ENCODE data around the gene INSR. TPM values are rescaled to one million over a fixed set of nuclear protein-coding genes. Genes with fewer than 3 reads are reported as not detected.

INSR gene
- total RNA-seq, 1 experiment from 2014 or later, result 2.5 TPM

DNA sequence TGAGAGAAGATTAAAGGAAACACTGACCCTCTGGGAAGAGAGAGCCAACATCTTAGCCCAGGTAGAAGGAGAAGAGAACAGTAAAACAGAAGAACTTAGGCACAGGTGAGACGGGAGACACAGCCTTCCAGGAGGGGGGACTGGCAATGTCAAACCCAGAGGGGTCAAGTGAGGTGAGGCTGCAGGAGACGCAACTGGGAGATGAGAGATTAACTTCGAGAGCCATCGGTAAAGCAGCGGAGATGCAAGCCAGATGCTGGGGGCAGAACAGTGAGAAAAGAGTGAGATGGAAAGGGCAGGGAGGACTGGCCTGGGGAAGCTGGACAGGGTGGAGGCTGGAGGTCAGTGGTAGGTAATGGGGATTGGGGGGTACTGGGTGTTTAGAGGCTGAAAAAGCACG, 5.2 kb downstream of the INSR start:
- TF ChIP-seq, protein P1, sequence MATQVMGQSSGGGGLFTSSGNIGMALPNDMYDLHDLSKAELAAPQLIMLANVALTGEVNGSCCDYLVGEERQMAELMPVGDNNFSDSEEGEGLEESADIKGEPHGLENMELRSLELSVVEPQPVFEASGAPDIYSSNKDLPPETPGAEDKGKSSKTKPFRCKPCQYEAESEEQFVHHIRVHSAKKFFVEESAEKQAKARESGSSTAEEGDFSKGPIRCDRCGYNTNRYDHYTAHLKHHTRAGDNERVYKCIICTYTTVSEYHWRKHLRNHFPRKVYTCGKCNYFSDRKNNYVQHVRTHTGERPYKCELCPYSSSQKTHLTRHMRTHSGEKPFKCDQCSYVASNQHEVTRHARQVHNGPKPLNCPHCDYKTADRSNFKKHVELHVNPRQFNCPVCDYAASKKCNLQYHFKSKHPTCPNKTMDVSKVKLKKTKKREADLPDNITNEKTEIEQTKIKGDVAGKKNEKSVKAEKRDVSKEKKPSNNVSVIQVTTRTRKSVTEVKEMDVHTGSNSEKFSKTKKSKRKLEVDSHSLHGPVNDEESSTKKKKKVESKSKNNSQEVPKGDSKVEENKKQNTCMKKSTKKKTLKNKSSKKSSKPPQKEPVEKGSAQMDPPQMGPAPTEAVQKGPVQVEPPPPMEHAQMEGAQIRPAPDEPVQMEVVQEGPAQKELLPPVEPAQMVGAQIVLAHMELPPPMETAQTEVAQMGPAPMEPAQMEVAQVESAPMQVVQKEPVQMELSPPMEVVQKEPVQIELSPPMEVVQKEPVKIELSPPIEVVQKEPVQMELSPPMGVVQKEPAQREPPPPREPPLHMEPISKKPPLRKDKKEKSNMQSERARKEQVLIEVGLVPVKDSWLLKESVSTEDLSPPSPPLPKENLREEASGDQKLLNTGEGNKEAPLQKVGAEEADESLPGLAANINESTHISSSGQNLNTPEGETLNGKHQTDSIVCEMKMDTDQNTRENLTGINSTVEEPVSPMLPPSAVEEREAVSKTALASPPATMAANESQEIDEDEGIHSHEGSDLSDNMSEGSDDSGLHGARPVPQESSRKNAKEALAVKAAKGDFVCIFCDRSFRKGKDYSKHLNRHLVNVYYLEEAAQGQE (IDR thresholded peaks at IDR 0.05; ENCODE audit: insufficient read depth in 1 of 2, low read depth in 2 of 2, low read length in 1 of 2), result no peak
- TF ChIP-seq POLR2AphosphoS5 (IDR thresholded peaks at IDR 0.05; ENCODE audit: low read depth, low read length) (no peak), SIN3A (IDR thresholded peaks at IDR 0.05; ENCODE audit: borderline replicate concordance, insufficient read depth, low read depth, low read length) (no peak), TCF7L2 (IDR thresholded peaks at IDR 0.05; ENCODE audit: low read depth, low read length) (no peak)
- TF ChIP-seq, protein P2, sequence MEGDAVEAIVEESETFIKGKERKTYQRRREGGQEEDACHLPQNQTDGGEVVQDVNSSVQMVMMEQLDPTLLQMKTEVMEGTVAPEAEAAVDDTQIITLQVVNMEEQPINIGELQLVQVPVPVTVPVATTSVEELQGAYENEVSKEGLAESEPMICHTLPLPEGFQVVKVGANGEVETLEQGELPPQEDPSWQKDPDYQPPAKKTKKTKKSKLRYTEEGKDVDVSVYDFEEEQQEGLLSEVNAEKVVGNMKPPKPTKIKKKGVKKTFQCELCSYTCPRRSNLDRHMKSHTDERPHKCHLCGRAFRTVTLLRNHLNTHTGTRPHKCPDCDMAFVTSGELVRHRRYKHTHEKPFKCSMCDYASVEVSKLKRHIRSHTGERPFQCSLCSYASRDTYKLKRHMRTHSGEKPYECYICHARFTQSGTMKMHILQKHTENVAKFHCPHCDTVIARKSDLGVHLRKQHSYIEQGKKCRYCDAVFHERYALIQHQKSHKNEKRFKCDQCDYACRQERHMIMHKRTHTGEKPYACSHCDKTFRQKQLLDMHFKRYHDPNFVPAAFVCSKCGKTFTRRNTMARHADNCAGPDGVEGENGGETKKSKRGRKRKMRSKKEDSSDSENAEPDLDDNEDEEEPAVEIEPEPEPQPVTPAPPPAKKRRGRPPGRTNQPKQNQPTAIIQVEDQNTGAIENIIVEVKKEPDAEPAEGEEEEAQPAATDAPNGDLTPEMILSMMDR (IDR thresholded peaks at IDR 0.05), result no peak
- no TSS peak for BruUV-seq (replicated peaks)
- Histone ChIP-seq H3K9me3 (ENCODE audit: control insufficient read depth, insufficient read depth, low read depth, low read length) (no peaks in the 10 kb centered on the region), H3K4me3 (ENCODE audit: low read depth in 2 of 2, low read length in 2 of 2) (no peak overlapping the region), H3K27ac (ENCODE audit: low read length) (no peak overlapping the region), H3K4me1 (ENCODE audit: control insufficient read depth, insufficient read depth, low read length) (no peaks in the 10 kb centered on the region), H3K27me3 (ENCODE audit: control insufficient read depth, insufficient read depth, low read length) (no peaks in the 10 kb centered on the region), H3K36me3 (ENCODE audit: control insufficient read depth, insufficient read depth, low read length) (no peaks in the 10 kb centered on the region)
- CTCF ChIA-PET, result no interaction called here
- DNase-seq (ENCODE audit: low read depth, low spot score) (no peak), ATAC-seq (no peak)
- in situ Hi-C loops (cut with HindIII; ENCODE audit: low pct_unique_long_range_greater_than_20kb, low sequenced_read_pairs), result no loop called here
- intact Hi-C loops (cut with micrococcal nuclease; ENCODE audit: unreplicated experiment), result no loop called here
- POLR2A ChIA-PET, result interaction anchor here (0.7 kb wide), 1 partner anchor 22 kb away, joined by 17 read pairs; no protein-coding TSS in a partner anchor

DNA sequence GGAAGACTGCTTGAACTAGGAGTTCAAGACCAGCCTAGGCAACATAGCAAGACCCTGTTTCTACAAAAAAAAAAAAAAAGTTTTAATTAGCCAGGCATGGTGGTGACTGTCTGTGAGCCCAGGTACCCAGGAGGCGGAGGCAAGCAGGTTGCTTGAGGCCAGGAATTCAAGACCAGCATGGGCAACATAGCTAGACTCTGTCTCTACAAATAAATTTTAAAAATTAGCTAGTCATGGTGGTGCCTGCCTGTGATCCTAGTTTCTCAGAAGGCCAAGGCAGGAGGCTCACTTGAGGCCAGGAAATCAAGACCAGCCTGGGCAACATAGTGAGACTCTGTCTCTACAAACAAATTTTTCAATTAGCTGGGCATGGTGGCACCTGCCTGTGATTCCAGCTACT, 6.1 kb downstream of the INSR start:
- no peak for DNase-seq (ENCODE audit: low read depth, low spot score)
- ChIA-PET POLR2A (interaction anchor here (0.7 kb wide), 1 partner anchor 23 kb away, joined by 17 read pairs; no protein-coding TSS in a partner anchor), CTCF (no interaction called here)
- H3K4me1 ChIP-seq (ENCODE audit: control insufficient read depth, insufficient read depth, low read length), result no peaks in the 10 kb centered on the region
- intact Hi-C loops (cut with micrococcal nuclease; ENCODE audit: unreplicated experiment) (no loop called here), in situ Hi-C loops (cut with HindIII; ENCODE audit: low pct_unique_long_range_greater_than_20kb, low sequenced_read_pairs) (no loop called here)
- H3K36me3 ChIP-seq (ENCODE audit: control insufficient read depth, insufficient read depth, low read length), result no peaks in the 10 kb centered on the region
- H3K27ac ChIP-seq (ENCODE audit: low read length), result no peak overlapping the region
- no peak overlapping the region for H3K4me3 ChIP-seq (ENCODE audit: low read depth in 2 of 2, low read length in 2 of 2)
- TF ChIP-seq TCF7L2 (IDR thresholded peaks at IDR 0.05; ENCODE audit: low read depth, low read length) (no peak), SIN3A (IDR thresholded peaks at IDR 0.05; ENCODE audit: borderline replicate concordance, insufficient read depth, low read depth, low read length) (no peak)
- TF ChIP-seq, protein P2 (IDR thresholded peaks at IDR 0.05), result no peak
- TF ChIP-seq, protein P1 (IDR thresholded peaks at IDR 0.05; ENCODE audit: insufficient read depth in 1 of 2, low read depth in 2 of 2, low read length in 1 of 2), result no peak
- no peak for ATAC-seq
- no TSS peak for BruUV-seq (replicated peaks)
- no peaks in the 10 kb centered on the region for H3K9me3 ChIP-seq (ENCODE audit: control insufficient read depth, insufficient read depth, low read depth, low read length)
- H3K27me3 ChIP-seq (ENCODE audit: control insufficient read depth, insufficient read depth, low read length), result no peaks in the 10 kb centered on the region

Data from Panc1 (cell line).